Mucosa of rectum (tissue), 2 donors: ENCODE data around the gene FAM174B.
"Not testable (repeated sequence)": the region's sequence is repeated elsewhere in the genome, so short reads cannot be mapped to it uniquely, and the experiment has no call there.

Experiments used
- H3K27ac ChIP-seq, 2 donors: one replicate each; pipeline ENCODE4 v1.7.0; 2013; ENCODE audit warnings: inconsistent platforms in 2 of 2, low read depth in 2 of 2, low read length in 2 of 2
- H3K27me3 ChIP-seq, 2 donors: one replicate each; pipeline ENCODE4 v1.7.0; 2013; ENCODE audit warnings: low read length in 2 of 2; ENCODE audit not compliant: control insufficient read depth in 2 of 2, insufficient read depth in 2 of 2
- H3K36me3 ChIP-seq, 2 donors: one replicate each; pipeline ENCODE4 v1.7.0; 2013; ENCODE audit warnings: low read length in 2 of 2; ENCODE audit not compliant: control insufficient read depth in 2 of 2, insufficient read depth in 2 of 2
- H3K4me1 ChIP-seq, 2 donors: one replicate each; pipeline ENCODE4 v1.7.0; 2013; ENCODE audit warnings: low read length in 2 of 2, mild to moderate bottlenecking in 1 of 2; ENCODE audit not compliant: control insufficient read depth in 2 of 2, insufficient read depth in 2 of 2
- H3K4me3 ChIP-seq, 2 donors: one replicate each; pipeline ENCODE4 v1.7.0; 2013; ENCODE audit warnings: low read length in 2 of 2
- H3K9ac ChIP-seq, 2 donors: one replicate each; pipeline ENCODE4 v1.7.0; 2013; ENCODE audit warnings: low read length in 2 of 2, low read depth in 1 of 2, mild to moderate bottlenecking in 1 of 2
- H3K9me3 ChIP-seq, 2 donors: one replicate each; pipeline ENCODE4 v1.7.0; 2013; ENCODE audit warnings: low read length in 2 of 2; ENCODE audit not compliant: control insufficient read depth in 2 of 2
- donor health status: healthy.
- donor health status: Normal muscosa, but diverticular disease.

The FAM174B gene

GRCh38 chr15:92612891-92613290 is 42.7 kb downstream of the FAM174B start:
- Histone ChIP-seq H3K27me3 (no peaks in the 10 kb centered on the region), H3K9ac (no peak overlapping the region), H3K27ac (no peak overlapping the region)

GRCh38 chr15:92611995-92612745 is 43.4 kb downstream of the FAM174B start:
- Histone ChIP-seq H3K4me3 (no peak overlapping the region), H3K9ac (no peak overlapping the region), H3K4me1 (peaks cover 6 to 11% of the 10 kb centered on the region in 2 donors), H3K9me3 (no peaks in the 10 kb centered on the region), H3K27me3 (no peaks in the 10 kb centered on the region), H3K27ac (no peak overlapping the region), H3K36me3 (no peaks in the 10 kb centered on the region)

More at GRCh38 chr15:92612891-92613290, 42.7 kb downstream of the FAM174B start:
- H3K9me3 ChIP-seq, result no peaks in the 10 kb centered on the region
- no peaks in the 10 kb centered on the region for H3K36me3 ChIP-seq
- H3K4me1 ChIP-seq, result peaks cover 6 to 14% of the 10 kb centered on the region in 2 donors
- H3K4me3 ChIP-seq, result no peak overlapping the region

DNA sequence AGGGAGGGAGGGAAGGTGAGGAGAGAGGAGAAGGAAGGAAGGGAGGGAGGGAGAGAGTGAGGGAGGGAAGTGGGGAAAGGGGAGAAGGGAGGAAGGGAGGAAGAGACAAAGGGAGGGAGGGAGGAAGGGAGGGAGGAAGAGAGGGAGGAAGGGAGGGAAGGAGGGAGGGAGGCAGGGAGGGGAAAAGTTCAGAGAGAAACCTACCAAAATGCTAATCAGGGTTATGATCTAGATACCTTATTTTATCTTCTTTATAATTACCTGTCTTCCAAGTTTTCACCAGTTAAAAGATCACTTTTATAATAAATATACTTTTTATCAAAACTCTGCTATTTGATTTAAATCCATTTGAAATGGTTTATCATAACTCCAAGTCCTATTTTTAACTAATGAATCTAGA is 44.4 kb downstream of the FAM174B start:
- Histone ChIP-seq H3K27me3 (no peaks in the 10 kb centered on the region), H3K9ac (no peak overlapping the region), H3K36me3 (no peaks in the 10 kb centered on the region), H3K27ac (no peak overlapping the region), H3K9me3 (no peaks in the 10 kb centered on the region), H3K4me3 (no peak overlapping the region), H3K4me1 (peaks cover under 1 to 3% of the 10 kb centered on the region in 2 donors)

GRCh38 chr15:92610101-92610520 is 45.5 kb downstream of the FAM174B start:
- Histone ChIP-seq H3K36me3 (no peaks in the 10 kb centered on the region), H3K27ac (no peak overlapping the region), H3K4me3 (no peak overlapping the region), H3K27me3 (no peaks in the 10 kb centered on the region), H3K9me3 (no peaks in the 10 kb centered on the region), H3K4me1 (peaks cover 0 to 3% of the 10 kb centered on the region in 2 donors), H3K9ac (no peak overlapping the region)

DNA sequence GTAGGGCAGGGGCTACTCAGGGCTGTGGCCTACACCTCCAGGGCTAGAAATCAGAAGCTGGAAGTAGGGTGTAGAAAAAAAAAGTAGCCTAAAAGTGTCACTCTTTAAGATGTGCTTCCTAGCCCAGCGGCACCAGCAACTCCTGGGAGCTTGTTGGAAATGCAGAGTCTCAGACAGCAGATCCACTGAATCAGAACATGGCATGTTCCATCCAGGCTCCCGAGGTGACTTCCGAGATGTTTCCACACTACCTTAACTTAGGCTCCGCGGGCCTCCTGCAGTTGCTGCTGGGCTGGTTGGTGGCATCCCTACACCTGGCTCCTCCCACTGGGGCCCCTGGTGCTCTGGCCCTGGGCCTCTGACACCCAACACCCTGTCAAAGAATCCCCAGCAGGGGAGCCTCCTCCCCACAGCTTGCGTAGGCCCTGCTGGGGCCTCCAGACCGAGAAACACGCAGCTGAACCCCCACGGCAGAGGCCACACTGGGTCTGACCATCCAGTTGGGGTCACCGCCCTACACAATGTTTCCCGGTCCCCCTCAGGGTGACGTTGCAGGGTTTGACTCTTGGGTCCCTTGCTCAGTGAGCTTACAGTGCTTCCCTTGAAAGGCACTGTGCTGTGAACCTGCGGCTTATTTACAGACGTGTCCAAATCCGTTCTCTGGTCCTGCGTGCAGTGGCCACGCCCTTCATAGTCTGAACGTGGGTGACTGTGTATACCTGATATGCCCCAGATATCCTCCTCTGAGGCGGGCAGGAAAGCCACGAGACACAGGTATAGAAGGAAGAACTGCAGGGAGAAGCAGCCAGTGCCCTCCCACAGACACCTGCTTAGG is 46.5 kb downstream of the FAM174B start:
- H3K27me3 ChIP-seq, result no peaks in the 10 kb centered on the region
- H3K4me3 ChIP-seq, result no peak overlapping the region
- H3K9ac ChIP-seq, result no peak overlapping the region
- H3K9me3 ChIP-seq, result no peaks in the 10 kb centered on the region
- no peak overlapping the region for H3K27ac ChIP-seq
- no peaks in the 10 kb centered on the region for H3K36me3 ChIP-seq
- no peaks in the 10 kb centered on the region for H3K4me1 ChIP-seq

DNA sequence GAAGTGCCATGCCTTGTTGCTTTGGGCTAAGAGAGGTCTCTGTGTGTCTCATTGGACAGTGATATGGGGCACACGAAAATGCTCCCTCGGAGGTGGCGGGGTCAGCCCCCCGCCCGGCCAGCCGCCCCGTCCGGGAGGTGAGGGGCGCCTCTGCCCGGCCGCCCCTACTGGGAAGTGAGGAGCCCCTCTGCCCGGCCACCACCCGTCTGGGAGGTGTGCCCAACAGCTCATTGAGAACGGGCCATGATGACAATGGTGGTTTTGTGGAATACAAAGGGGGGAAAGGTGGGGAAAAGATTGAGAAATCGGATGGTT is 48.8 kb downstream of the FAM174B start:
- H3K9me3 ChIP-seq, H3K27me3 ChIP-seq, H3K9ac ChIP-seq, H3K4me3 ChIP-seq, H3K4me1 ChIP-seq, H3K36me3 ChIP-seq, H3K27ac ChIP-seq: not testable (repeated sequence)

DNA sequence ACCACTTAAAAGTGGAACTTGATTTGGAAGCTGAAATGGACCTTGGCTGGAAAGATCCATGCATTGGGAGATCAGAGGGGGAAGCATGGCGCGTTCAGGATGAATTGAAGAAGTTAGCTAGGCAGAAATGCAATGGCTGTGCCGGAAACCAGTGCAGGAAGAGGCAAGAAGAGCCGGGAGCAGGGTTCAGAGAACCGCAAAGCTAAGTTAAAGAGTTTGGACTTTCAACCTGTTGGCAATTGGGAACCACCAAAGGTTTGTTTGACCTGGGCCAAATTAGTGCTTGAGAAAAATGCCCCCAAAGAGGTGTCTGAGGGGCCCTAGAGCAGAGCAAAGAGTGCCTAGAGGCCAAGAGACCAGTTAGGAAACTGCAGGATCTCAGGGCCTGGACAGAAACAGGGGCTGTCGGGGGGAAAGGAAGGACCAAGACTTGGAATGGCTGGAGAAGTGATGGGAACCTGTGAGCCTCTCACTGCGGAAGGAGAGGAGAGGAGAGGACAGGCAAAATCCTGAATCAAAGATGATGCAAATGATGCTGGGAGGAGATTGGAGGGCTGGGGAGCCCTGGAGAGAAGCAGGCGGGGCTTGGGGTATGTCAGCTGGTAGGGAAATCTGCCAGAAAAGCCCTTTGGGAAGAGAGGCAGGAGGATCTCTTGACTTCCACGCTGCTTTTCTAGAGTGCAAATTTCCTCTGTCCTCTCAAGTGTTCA is 49.3 kb downstream of the FAM174B start:
- H3K27ac ChIP-seq, result no peak overlapping the region
- no peak overlapping the region for H3K4me3 ChIP-seq
- H3K27me3 ChIP-seq, result no peaks in the 10 kb centered on the region
- H3K4me1 ChIP-seq, result no peaks in the 10 kb centered on the region
- H3K9ac ChIP-seq, result no peak overlapping the region
- no peaks in the 10 kb centered on the region for H3K9me3 ChIP-seq
- no peaks in the 10 kb centered on the region for H3K36me3 ChIP-seq

DNA sequence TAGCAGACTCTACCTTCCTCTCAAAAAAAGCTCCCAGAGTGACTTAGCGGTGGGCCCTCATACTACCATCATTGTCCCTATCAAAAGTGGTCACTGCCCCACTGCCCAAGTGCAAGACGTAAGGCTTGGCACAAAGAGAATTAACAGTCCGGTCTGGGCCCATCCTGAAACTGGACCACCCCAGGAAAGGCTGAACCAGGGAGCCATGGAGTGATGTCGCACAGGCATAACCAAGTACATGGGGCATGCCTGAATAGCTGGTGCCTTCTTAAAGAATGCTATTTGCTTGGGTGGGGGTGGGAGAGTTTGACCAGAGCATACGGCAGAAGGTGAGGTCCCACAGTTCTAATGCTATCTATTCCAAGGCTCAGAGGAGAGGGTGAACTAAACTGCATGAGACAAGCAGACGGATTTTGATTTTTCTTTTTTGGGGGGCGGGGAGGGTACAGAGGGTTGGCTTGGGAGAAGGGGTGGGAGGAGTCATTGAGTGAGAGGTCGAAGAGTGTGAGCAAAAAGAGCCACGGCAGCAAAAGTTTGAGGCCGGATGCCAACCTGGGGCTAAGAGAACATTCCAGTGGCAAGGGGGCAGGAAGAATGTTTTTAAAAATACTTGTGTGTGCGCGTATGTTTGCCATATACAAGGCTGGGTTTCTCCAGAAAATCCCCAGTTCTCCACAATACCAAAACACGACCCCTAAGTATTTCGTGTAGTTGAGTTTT is 50.2 kb downstream of the FAM174B start:
- H3K4me3 ChIP-seq, result no peak overlapping the region
- H3K9ac ChIP-seq, result no peak overlapping the region
- no peaks in the 10 kb centered on the region for H3K27me3 ChIP-seq
- no peaks in the 10 kb centered on the region for H3K36me3 ChIP-seq
- H3K4me1 ChIP-seq, result peaks cover 0 to 4% of the 10 kb centered on the region in 2 donors
- no peak overlapping the region for H3K27ac ChIP-seq
- no peaks in the 10 kb centered on the region for H3K9me3 ChIP-seq

DNA sequence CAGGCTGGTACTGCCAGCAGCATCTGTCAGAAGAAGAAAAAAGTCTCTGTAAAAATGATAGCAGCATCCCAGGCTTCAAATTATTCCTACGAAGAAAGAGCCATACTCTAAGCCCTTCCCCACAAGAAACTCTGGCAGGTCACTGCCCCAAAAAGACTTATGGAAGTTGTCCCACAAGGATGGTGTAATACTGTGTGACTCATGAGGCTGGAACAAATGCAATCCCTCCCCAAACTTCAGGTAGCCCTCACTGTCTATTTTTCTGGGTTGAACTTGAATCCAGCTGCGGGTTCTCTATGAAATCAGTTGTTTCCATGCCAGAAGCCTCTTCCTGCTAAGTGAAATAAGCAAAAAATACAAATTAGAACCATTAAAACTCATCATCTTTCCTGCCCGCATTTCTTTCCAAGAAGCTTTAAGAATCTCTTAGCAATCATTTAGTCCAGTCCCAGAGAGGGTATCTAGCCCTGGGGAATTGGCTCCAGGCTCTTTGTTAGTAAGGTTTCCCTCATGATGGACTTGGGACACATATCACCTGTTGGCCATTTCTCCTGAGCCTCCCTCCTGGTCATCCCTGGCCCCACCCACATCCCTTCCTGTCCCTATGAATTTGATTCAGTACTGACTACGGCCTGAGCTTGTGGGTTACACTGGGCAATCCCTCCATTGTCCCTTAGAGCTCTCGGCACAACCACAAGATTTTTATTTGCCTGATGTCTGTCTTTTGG is 51.7 kb downstream of the FAM174B start:
- Histone ChIP-seq H3K9me3 (no peaks in the 10 kb centered on the region), H3K27ac (no peak overlapping the region)

More for the DNA sequence above, 51.7 kb downstream of the FAM174B start:
- no peak overlapping the region for H3K4me3 ChIP-seq
- no peaks in the 10 kb centered on the region for H3K27me3 ChIP-seq
- H3K36me3 ChIP-seq, result no peaks in the 10 kb centered on the region
- H3K9ac ChIP-seq, result no peak overlapping the region
- peaks cover 0 to 4% of the 10 kb centered on the region in 2 donors for H3K4me1 ChIP-seq
